ENCODE results near the gene MYO1B. TPM values are rescaled to one million over a fixed set of nuclear protein-coding genes. Genes with fewer than 3 reads are reported as not detected.

Gene MYO1B
- polyA plus RNA-seq, 3 donors, result 0.01 TPM; not detected in 2

DNA sequence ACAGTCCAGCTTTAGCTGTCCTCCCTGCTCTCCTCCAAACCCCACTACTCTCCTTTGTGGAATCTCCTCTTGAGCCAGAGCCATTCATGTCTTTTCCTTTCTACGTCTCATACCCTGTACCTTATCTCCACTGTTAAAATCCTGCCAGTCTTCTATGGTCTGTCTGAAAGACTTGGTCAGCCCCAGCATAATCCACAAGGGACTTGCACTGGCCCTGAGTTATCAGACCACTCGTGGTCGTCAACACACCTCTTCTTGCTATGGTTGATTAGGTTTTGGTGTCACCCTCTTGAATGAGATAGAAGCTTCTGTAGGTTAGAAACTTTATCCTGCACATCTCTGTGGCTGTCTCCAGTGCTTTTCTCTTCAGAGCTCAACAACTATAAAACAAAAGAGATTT, 56.8 kb downstream of the MYO1B start:
- no peak for DNase-seq
- Mint-ChIP-seq H3K4me3 (no peak overlapping the region), H3K27me3 (ENCODE audit: low read depth in 3 of 3) (peaks cover 0 to 2% (median 1%) of the 10 kb centered on the region in 3 donors), H3K9me3 (no peaks in the 10 kb centered on the region), H3K4me1 (no peaks in the 10 kb centered on the region), H3K27ac (no peak overlapping the region), H3K36me3 (no peaks in the 10 kb centered on the region)
- Histone ChIP-seq H3K4me2 (replicated peaks; ENCODE audit: extremely low read depth, low read length, poor library complexity, severe bottlenecking) (no peak overlapping the region), H3K27me3 (ENCODE audit: control insufficient read depth in 2 of 2, insufficient read depth in 2 of 2, low read length in 2 of 2) (no peaks in the 10 kb centered on the region), H3K9me3 (replicated peaks in 1 of 2; ENCODE audit: control insufficient read depth in 1 of 2, insufficient read depth in 1 of 2, low read length in 2 of 2) (no peaks in the 10 kb centered on the region), H2AFZ (ENCODE audit: insufficient read depth, low read depth, low read length, poor library complexity, severe bottlenecking) (no peak overlapping the region), H3K27ac (ENCODE audit: low read depth in 1 of 2, low read length in 2 of 2) (no peak overlapping the region), H3K9ac (ENCODE audit: insufficient read depth, low read length, poor library complexity, severe bottlenecking) (no peak overlapping the region), H3K4me1 (ENCODE audit: control insufficient read depth in 1 of 2, insufficient read depth in 2 of 2, low read length in 2 of 2) (no peaks in the 10 kb centered on the region), H3K4me3 (replicated peaks in 1 of 3; ENCODE audit: low read depth in 2 of 3, low read length in 3 of 3) (no peak overlapping the region), H4K20me1 (ENCODE audit: insufficient read depth, low read length) (no peaks in the 10 kb centered on the region), H3K79me2 (ENCODE audit: insufficient read depth, low read length) (no peaks in the 10 kb centered on the region), H3K36me3 (replicated peaks in 1 of 2; ENCODE audit: control insufficient read depth in 1 of 2, insufficient read depth in 2 of 2, low read length in 2 of 2) (no peaks in the 10 kb centered on the region)
- TF ChIP-seq, protein P1, sequence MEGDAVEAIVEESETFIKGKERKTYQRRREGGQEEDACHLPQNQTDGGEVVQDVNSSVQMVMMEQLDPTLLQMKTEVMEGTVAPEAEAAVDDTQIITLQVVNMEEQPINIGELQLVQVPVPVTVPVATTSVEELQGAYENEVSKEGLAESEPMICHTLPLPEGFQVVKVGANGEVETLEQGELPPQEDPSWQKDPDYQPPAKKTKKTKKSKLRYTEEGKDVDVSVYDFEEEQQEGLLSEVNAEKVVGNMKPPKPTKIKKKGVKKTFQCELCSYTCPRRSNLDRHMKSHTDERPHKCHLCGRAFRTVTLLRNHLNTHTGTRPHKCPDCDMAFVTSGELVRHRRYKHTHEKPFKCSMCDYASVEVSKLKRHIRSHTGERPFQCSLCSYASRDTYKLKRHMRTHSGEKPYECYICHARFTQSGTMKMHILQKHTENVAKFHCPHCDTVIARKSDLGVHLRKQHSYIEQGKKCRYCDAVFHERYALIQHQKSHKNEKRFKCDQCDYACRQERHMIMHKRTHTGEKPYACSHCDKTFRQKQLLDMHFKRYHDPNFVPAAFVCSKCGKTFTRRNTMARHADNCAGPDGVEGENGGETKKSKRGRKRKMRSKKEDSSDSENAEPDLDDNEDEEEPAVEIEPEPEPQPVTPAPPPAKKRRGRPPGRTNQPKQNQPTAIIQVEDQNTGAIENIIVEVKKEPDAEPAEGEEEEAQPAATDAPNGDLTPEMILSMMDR (IDR thresholded peaks at IDR 0.05), result no peak
- WGBS (ENCODE audit: insufficient coverage), result 86% methylated on average over 1 of the region's 3 CpGs
- intact Hi-C loops (cut with micrococcal nuclease), result no loop called here

DNA sequence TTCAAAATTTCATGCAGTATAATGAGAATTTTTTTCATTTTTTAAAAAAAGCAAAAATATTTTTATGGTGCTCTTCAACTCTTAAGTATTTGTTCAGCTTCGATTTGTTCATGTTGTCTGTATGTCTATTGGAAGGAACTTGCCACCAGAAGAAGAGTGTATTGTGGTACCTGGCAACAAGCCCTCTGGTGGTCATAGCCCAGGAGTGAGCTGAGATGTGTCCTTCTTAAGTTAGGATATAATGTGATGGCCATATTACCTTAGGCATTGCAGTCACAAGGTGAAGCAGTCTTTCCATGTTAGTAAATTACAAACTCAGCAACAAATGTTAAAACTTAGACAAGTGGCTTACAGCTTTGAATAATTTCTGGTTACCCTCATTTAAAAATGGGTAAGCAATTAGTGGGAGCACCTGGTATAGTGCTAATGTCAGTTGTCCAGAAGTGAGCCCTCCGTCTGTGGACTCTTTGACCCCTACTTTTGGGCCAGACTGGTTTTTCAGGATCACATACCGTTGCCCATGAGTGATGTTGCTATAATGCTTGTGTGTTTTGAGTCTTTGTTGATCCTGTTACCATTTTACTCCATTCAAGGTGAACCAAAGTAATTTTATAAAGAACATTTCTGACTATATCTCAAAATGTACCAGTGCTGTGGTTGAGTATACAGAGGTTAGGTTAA, 57.4 kb downstream of the MYO1B start:
- no peak overlapping the region for H3K27ac Mint-ChIP-seq
- no peak overlapping the region for H3K9ac ChIP-seq (ENCODE audit: insufficient read depth, low read length, poor library complexity, severe bottlenecking)
- no peak for DNase-seq
- 80% methylated on average over 1 of the region's 3 CpGs for WGBS (ENCODE audit: insufficient coverage)
- no peaks in the 10 kb centered on the region for H3K9me3 ChIP-seq (replicated peaks in 1 of 2; ENCODE audit: control insufficient read depth in 1 of 2, insufficient read depth in 1 of 2, low read length in 2 of 2)
- TF ChIP-seq, protein P1 (IDR thresholded peaks at IDR 0.05), result no peak
- no peak overlapping the region for H3K4me3 ChIP-seq (replicated peaks in 1 of 3; ENCODE audit: low read depth in 2 of 3, low read length in 3 of 3)
- H3K36me3 Mint-ChIP-seq, result no peaks in the 10 kb centered on the region
- no peaks in the 10 kb centered on the region for H3K4me1 Mint-ChIP-seq
- no peak overlapping the region for H3K4me3 Mint-ChIP-seq
- intact Hi-C loops (cut with micrococcal nuclease), result no loop called here
- no peaks in the 10 kb centered on the region for H3K4me1 ChIP-seq (ENCODE audit: control insufficient read depth in 1 of 2, insufficient read depth in 2 of 2, low read length in 2 of 2)
- no peaks in the 10 kb centered on the region for H3K27me3 ChIP-seq (ENCODE audit: control insufficient read depth in 2 of 2, insufficient read depth in 2 of 2, low read length in 2 of 2)
- peaks cover 0 to 3% (median 2%) of the 10 kb centered on the region in 3 donors for H3K27me3 Mint-ChIP-seq (ENCODE audit: low read depth in 3 of 3)
- no peaks in the 10 kb centered on the region for H4K20me1 ChIP-seq (ENCODE audit: insufficient read depth, low read length)
- H3K9me3 Mint-ChIP-seq, result no peaks in the 10 kb centered on the region
- H2AFZ ChIP-seq (ENCODE audit: insufficient read depth, low read depth, low read length, poor library complexity, severe bottlenecking), result no peak overlapping the region
- H3K79me2 ChIP-seq (ENCODE audit: insufficient read depth, low read length), result no peaks in the 10 kb centered on the region
- H3K36me3 ChIP-seq (replicated peaks in 1 of 2; ENCODE audit: control insufficient read depth in 1 of 2, insufficient read depth in 2 of 2, low read length in 2 of 2), result no peaks in the 10 kb centered on the region
- no peak overlapping the region for H3K4me2 ChIP-seq (replicated peaks; ENCODE audit: extremely low read depth, low read length, poor library complexity, severe bottlenecking)
- H3K27ac ChIP-seq (ENCODE audit: low read depth in 1 of 2, low read length in 2 of 2), result no peak overlapping the region

All from CD14-positive monocyte (primary cell).